GM12878 (cell line): ENCODE measurements around the gene SULT2B1. TPM values are rescaled to one million over a fixed set of nuclear protein-coding genes. Genes with fewer than 3 reads are reported as not detected.

Experiments used
- ATAC-seq: fragments of 200-7000 bp; cut with Tn5 transposase; 3 replicates; pipeline ENCODE4 v1.9.1; 2020; ENCODE audit warnings: mild to moderate bottlenecking, moderate library complexity
- BruUV-seq: library from RNA; stranded (reverse); fragments of 400-500 nt; replicated peaks from 2 replicates; lab custom pipeline; 2021; lab: Mats Ljungman, UMichigan
- CTCF ChIA-PET: fragments of 300-600 bp; sonication (Branson Sonifier 250); formaldehyde crosslinking; extraction: SDS; loops from one replicate; lab custom pipeline; 2021; ENCODE audit warnings: inconsistent platforms; lab: Yijun Ruan, JAX
- POLR2A ChIA-PET: fragments of 350-600 bp; formaldehyde crosslinking; extraction: SDS; loops from one replicate; lab custom pipeline; 2021; ENCODE audit warnings: inconsistent platforms; lab: Charles Lee
- RAD21 ChIA-PET: fragments of 300-600 bp; sonication (Branson Sonifier 250); formaldehyde crosslinking; loops from one replicate; lab custom pipeline; 2023; ENCODE audit warnings: antibody characterized with exemption; ENCODE audit not compliant: unreplicated experiment; lab: Charles Lee
- SMC1A ChIA-PET: fragments of 300-600 bp; sonication (Branson Sonifier 250); formaldehyde crosslinking; loops from one replicate; lab custom pipeline; 2023; ENCODE audit not compliant: unreplicated experiment, uncharacterized antibody; lab: Charles Lee
- DNase-seq: peaks from one replicate; pipeline ENCODE4 v3.0.0-alpha.2; 2011; ENCODE audit warnings: low read depth, low spot score
- FAIRE-seq: peaks from 3 replicates; lab custom pipeline; 2011; peaks lifted over from hg19 to GRCh38; lab: Jason Lieb, UNC
- H2AFZ ChIP-seq: 2 replicates; pipeline ENCODE4 v1.6.0; 2011; ENCODE audit warnings: low read depth, low read length, control low read depth; ENCODE audit not compliant: control insufficient read depth
- H3K27ac ChIP-seq: 2 replicates; pipeline ENCODE4 v1.5.1; 2011; ENCODE audit warnings: control low read depth; ENCODE audit not compliant: control insufficient read depth, insufficient read depth
- H3K27me3 ChIP-seq, 2 experiments: replicated peaks in 1 of 2; 2 replicates each; pipeline versions ENCODE4 v1.6.0 to v1.6.1; 2011; ENCODE audit warnings: low read length in 1 of 2; ENCODE audit not compliant: control insufficient read depth in 2 of 2, insufficient read depth in 2 of 2
- H3K36me3 ChIP-seq, 2 experiments: 2 replicates each; pipeline ENCODE4 v1.5.1; 2011; ENCODE audit warnings: low read length in 1 of 2; ENCODE audit not compliant: control insufficient read depth in 2 of 2, insufficient read depth in 2 of 2
- H3K4me1 ChIP-seq: 2 replicates; pipeline ENCODE4 v1.6.1; 2011; ENCODE audit warnings: mild to moderate bottlenecking, low read length, moderate library complexity, mixed read lengths; ENCODE audit not compliant: control insufficient read depth, insufficient read depth
- H3K4me2 ChIP-seq: 2 replicates; pipeline ENCODE4 v1.6.0; 2011; ENCODE audit warnings: control low read depth; ENCODE audit not compliant: control insufficient read depth, insufficient read depth
- H3K4me3 ChIP-seq: fragments of 200-600 bp; sonication (generic); 2 replicates; pipeline ENCODE4 v1.5.1; 2016
- H3K79me2 ChIP-seq: 2 replicates; pipeline ENCODE4 v1.6.0; 2011; ENCODE audit warnings: low read length; ENCODE audit not compliant: control insufficient read depth, insufficient read depth
- H3K9ac ChIP-seq: 2 replicates; pipeline ENCODE4 v1.8.0; 2011; ENCODE audit warnings: low read length, control low read depth, mixed read lengths; ENCODE audit not compliant: control insufficient read depth, insufficient read depth
- H3K9me3 ChIP-seq: replicated peaks from 3 replicates; pipeline ENCODE4 v1.5.1; 2011; ENCODE audit warnings: mild to moderate bottlenecking, low read length; ENCODE audit not compliant: control insufficient read depth, insufficient read depth
- H4K20me1 ChIP-seq: 2 replicates; pipeline ENCODE4 v1.6.0; 2011; ENCODE audit not compliant: control insufficient read depth, insufficient read depth
- BHLHE40 ChIP-seq, 2 experiments: fragments of 450-650 bp in 1 of 2; IDR thresholded peaks; 2 replicates each; pipeline ENCODE4 v1.6.1; 2011 to 2017; ENCODE audit warnings: low read depth in 2 of 2, borderline replicate concordance in 1 of 2, improper control_type of control experiment in 1 of 2, low read length in 1 of 2, mild to moderate bottlenecking in 1 of 2
- CBFB ChIP-seq: IDR thresholded peaks from 2 replicates; pipeline ENCODE4 v1.6.1; 2016; ENCODE audit warnings: antibody characterized with exemption, low read depth
- EGR1 ChIP-seq, 2 experiments: IDR thresholded peaks; 1 replicate in 1 of 2; 2 replicates in 1 of 2; pipeline ENCODE4 v1.6.1; 2011 to 2012; ENCODE audit warnings: low read depth in 2 of 2, low read length in 2 of 2, borderline replicate concordance in 1 of 2, mild to moderate bottlenecking in 1 of 2, moderate library complexity in 1 of 2
- HDGF ChIP-seq: fragments of 450-650 bp; IDR thresholded peaks from 2 replicates; pipeline ENCODE4 v1.6.1; 2016; ENCODE audit warnings: antibody characterized with exemption
- MEF2A ChIP-seq: IDR thresholded peaks from 2 replicates; pipeline ENCODE4 v1.6.1; 2011; ENCODE audit warnings: low read depth, mild to moderate bottlenecking, low read length, moderate library complexity; ENCODE audit not compliant: insufficient read depth
- NR2C1 ChIP-seq: fragments of 450-650 bp; IDR thresholded peaks from 2 replicates; pipeline ENCODE4 v1.6.1; 2017; ENCODE audit warnings: antibody characterized with exemption, mild to moderate bottlenecking, moderate library complexity
- SIX5 ChIP-seq: IDR thresholded peaks from 2 replicates; pipeline ENCODE4 v1.6.1; 2011; ENCODE audit warnings: mild to moderate bottlenecking, low read depth, low read length, moderate library complexity; ENCODE audit not compliant: severe bottlenecking
- ZSCAN29 ChIP-seq: fragments of 450-650 bp; IDR thresholded peaks from 2 replicates; pipeline ENCODE4 v1.6.1; 2017; ENCODE audit warnings: mild to moderate bottlenecking, moderate library complexity
- WGBS: methylation state at CpG from one replicate; pipeline ENCODE4 v1.1.6; 2016; ENCODE audit warnings: low lambda C conversion rate; ENCODE audit not compliant: insufficient replicate concordance, insufficient coverage; ENCODE audit errors: missing lambda C conversion rate; 5-methylcytosine and 5-hydroxymethylcytosine counted together
- in situ Hi-C: fragments of 300-500 bp; cut with MboI; formaldehyde crosslinking; loops from 9 replicates; pipeline ENCODE4 v1.14.3; 2018; ENCODE audit warnings: mixed read lengths
- intact Hi-C: fragments of 100-400 bp; cut with micrococcal nuclease; formaldehyde crosslinking; loops from one replicate; pipeline ENCODE4 v1.14.2; 2022; ENCODE audit not compliant: unreplicated experiment
- polyA plus RNA-seq, 11 experiments: library from polyadenylated mRNA; depleted of rRNA in 4 of 11; unstranded in 6 of 11; stranded (reverse) in 5 of 11; fragments of >200 nt; fragmentation: Nextera tagmentation in 4 of 11; fragmentation: Illumina TruSeq in 1 of 11; extraction: Ambion mirVana in 4 of 11; extraction: Trizol in 1 of 11; gene quantifications; 1 replicate in 1 of 11; 2 replicates in 10 of 11; pipeline versions ENCODE4 v1.2.1 to v1.2.3, GENCODE V29; 2011 to 2016; ENCODE audit warnings: inconsistent platforms in 2 of 11, missing spikeins in 2 of 11, low read depth in 1 of 11
- total RNA-seq, 4 experiments: library from RNA; depleted of rRNA in 3 of 4; stranded (reverse); fragments of >200 nt in 3 of 4; fragmentation: Illumina TruSeq in 1 of 4; extraction: Trizol in 1 of 4; gene quantifications; 2 replicates each; pipeline versions ENCODE4 v1.2.1 to v1.2.3, GENCODE V29; 2013 to 2021

The SULT2B1 gene
- total and polyA plus RNA-seq, 10 of the 15 experiments (the other 5 are each of a cell fraction or from before 2014, with no cell fraction given) = 0.11 to 0.14 TPM; not detected in 8

GRCh38 chr19:48502350-48503018, 49.5 kb upstream of the SULT2B1 start:
- Histone ChIP-seq H4K20me1 (no peaks in the 10 kb centered on the region), H3K4me2 (peak overlapping the region; percentile 26; the same call in 1 of the 2 replicates), H3K9ac (no peak overlapping the region), H3K27me3 (no peaks in the 10 kb centered on the region), H3K36me3 (no peaks in the 10 kb centered on the region), H3K9me3 (no peaks in the 10 kb centered on the region), H3K27ac (no peak overlapping the region), H2AFZ (peak overlapping the region; percentile 64), H3K4me3 (no peak overlapping the region), H3K4me1 (peaks cover 4% of the 10 kb centered on the region; the same call in 1 of the 2 replicates), H3K79me2 (no peaks in the 10 kb centered on the region)
- CTCF ChIA-PET = interaction anchor here (0.7 to 1.0 kb wide), 3 partner anchors 13 to 111 kb away, joined by 3 to 7 read pairs (median 6); partner anchors contain the start of gene KDELR1
- TF ChIP-seq SIX5 (no peak), EGR1 (IDR thresholded peaks at IDR 0.05; ENCODE audit: borderline replicate concordance in 1 of 2, low read depth in 2 of 2, low read length in 2 of 2) (peak in 1 of 2 experiments; percentile 32; a peak in 1 of 3 replicates), HDGF (0 out of 2 replicates have a peak, but pooled peaks have one; percentile 5), MEF2A (no peak), CBFB (no peak), NR2C1 (no peak), BHLHE40 (IDR thresholded peaks at IDR 0.05; ENCODE audit: borderline replicate concordance in 1 of 2, low read depth in 2 of 2, low read length in 1 of 2) (no peak; a peak in 1 of 4 replicates), ZSCAN29 (no peak)
- SMC1A ChIA-PET = interaction anchor here (0.8 to 0.9 kb wide), 3 partner anchors 9 to 82 kb away, joined by 3 read pairs; no protein-coding TSS in a partner anchor
- no peak for FAIRE-seq
- RAD21 ChIA-PET = interaction anchor here (0.8 to 1.2 kb wide), 4 partner anchors 12 to 169 kb away, joined by 3 to 7 read pairs (median 3); no protein-coding TSS in a partner anchor
- ATAC-seq = peak; percentile 22; the same call in 1 of the 3 replicates
- no TSS peak for BruUV-seq
- no peak for DNase-seq
- POLR2A ChIA-PET = interaction anchor here (0.5 to 0.6 kb wide), 4 partner anchors 48 to 908 kb away, joined by 3 to 6 read pairs (median 3); no protein-coding TSS in a partner anchor
- intact Hi-C loops (no loop called here), in situ Hi-C loops (no loop called here)
- 33% methylated on average over 23 of the region's 27 CpGs for WGBS
